Measurements from ENCODE around the gene TECPR1.

Gene TECPR1

GRCh38 chr7:98210513-98211220, 41.4 kb downstream of the TECPR1 start:
- no peak for DNase-seq

GRCh38 chr7:98209166-98209920, 42.7 kb downstream of the TECPR1 start:
- no peak for DNase-seq

GRCh38 chr7:98206451-98207330, 45.3 kb downstream of the TECPR1 start:
- DNase-seq: no peak

GRCh38 chr7:98205162-98205845, 46.7 kb downstream of the TECPR1 start:
- DNase-seq: no peak

- no peak for DNase-seq
These were observed 47.4 kb downstream of the TECPR1 start for GRCh38 chr7:98204670-98205069.

- no peak for DNase-seq
These were observed 47.9 kb downstream of the TECPR1 start for GRCh38 chr7:98203964-98204605.

- DNase-seq: no peak
These were observed 48.6 kb downstream of the TECPR1 start for GRCh38 chr7:98203261-98203963.

- DNase-seq: no peak
These were observed 49.5 kb downstream of the TECPR1 start for GRCh38 chr7:98202367-98203195.

- DNase-seq: no peak
These were observed 51.7 kb downstream of the TECPR1 start for GRCh38 chr7:98200364-98200763.

- DNase-seq: no peak
These were observed 52.9 kb downstream of the TECPR1 start for GRCh38 chr7:98199131-98199530.

GRCh38 chr7:98196706-98197605, 55.1 kb downstream of the TECPR1 start:
- DNase-seq: no peak

- no peak for DNase-seq
These were observed 57.2 kb downstream of the TECPR1 start for GRCh38 chr7:98194672-98195457.

- DNase-seq: no peak
These were observed 57.8 kb downstream of the TECPR1 start for GRCh38 chr7:98194186-98194585.

GRCh38 chr7:98193474-98194180, 58.4 kb downstream of the TECPR1 start:
- no peak for DNase-seq

GRCh38 chr7:98192781-98193457, 59.1 kb downstream of the TECPR1 start:
- no peak for DNase-seq

- no peak for DNase-seq
These were observed 60.2 kb downstream of the TECPR1 start for GRCh38 chr7:98191668-98192431.

- no peak for DNase-seq
These were observed 62.5 kb downstream of the TECPR1 start for GRCh38 chr7:98189559-98189958.

Data from NCI-H2029 treated with DMSO at 0.1 percent for 48 hours (cell line).